HG03196 (cell line): ENCODE results near the gene SCLT1.

Experiments used
- ATAC-seq: cut with Tn5 transposase; IDR thresholded peaks from one replicate; pipeline ENCODE4 v1.9.1; 2021; ENCODE audit not compliant: unreplicated experiment

SCLT1 gene

DNA sequence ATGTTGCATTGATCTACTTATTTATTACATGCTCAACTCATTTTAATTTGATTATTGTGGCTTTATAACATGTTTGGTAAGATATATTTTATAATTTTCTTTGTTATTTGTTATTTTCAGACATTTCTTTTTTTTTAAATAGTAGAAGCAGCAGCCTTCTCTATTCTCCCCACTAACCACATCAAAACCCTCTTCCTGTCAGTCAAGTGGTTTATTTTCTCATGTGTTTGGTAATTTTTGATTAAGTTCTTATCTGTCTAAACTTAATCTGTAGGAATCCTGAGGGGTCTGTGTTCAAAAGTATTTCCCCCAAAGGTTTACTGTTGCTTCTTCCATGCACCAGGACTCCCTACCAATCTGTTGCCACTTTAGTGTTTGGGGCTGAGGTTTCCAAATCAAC lies 131.9 kb downstream of the SCLT1 start:
- no peak for ATAC-seq

DNA sequence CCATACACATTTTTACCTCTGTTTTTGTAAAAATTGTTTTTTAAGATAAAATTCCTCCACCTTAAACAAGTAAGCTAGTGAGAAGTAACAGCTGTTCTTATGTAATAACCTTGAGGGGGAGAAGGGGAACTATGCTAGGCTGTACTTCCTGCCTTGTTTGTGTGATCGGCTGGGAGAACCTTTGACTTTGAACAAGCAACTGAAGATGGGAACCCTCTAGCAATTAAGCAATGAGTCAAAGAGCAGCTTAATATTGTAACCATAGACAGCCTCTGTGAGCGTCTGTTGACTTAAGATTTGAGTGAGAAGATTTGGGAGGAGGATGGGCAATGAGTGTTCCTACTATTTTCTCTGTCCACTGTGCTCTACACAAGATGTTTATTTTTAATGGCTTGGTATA lies 135.1 kb downstream of the SCLT1 start:
- ATAC-seq, result no peak

DNA sequence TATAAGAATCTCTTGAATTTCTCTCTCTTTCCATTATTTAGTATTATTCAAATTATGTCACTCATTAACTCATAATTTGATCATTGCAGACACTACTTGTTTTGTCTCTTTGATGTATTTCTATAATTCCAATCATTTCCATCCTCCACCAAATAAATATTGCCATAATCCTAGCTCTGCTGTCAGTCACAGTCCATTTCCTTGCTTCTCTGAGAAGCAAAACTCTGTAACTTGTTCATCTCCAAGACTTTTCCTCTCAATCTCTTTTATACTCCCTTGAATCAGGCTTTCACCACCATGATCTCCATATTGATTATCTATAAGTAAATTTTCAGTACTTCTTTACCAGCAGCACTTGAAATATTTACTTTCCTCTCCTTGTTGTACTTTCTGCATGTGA lies 135.9 kb downstream of the SCLT1 start:
- no peak for ATAC-seq

DNA sequence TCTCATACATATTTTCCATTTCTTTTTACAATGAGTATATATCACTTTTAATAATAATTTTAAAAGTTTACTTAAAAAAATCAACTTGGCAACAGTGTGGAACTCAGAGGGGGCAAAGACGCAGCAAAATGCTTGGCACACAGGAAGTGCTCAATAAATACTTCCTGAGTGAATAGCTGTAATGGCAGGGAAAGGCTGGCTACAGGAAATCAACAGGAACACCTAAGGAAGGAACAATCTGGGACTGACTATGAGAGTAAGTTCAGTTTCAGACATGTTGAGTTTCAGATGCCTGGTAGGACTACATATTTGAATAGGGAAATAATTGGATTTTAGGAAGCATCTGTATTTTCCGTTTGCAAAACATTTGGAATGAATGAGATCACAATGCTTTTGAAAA lies 137.6 kb downstream of the SCLT1 start:
- ATAC-seq, result no peak

DNA sequence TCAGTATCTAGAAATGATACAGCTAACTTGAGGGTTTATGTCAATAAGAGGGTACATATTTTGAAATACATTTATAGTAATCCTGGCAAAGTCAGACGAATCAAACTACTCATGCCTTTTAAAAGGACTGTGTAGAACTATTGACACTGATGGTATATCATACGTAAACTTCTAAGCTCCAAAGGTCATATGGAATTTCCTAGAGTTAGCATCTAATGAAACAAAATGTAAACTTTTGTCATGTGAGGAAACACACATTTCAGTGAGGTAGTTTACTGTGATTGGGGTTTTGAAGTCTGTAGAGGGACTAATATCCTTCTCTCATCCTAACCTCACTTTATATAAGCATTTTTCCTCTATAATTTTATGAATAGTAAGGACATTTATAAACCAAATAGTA lies 138.4 kb downstream of the SCLT1 start:
- ATAC-seq, result no peak

DNA sequence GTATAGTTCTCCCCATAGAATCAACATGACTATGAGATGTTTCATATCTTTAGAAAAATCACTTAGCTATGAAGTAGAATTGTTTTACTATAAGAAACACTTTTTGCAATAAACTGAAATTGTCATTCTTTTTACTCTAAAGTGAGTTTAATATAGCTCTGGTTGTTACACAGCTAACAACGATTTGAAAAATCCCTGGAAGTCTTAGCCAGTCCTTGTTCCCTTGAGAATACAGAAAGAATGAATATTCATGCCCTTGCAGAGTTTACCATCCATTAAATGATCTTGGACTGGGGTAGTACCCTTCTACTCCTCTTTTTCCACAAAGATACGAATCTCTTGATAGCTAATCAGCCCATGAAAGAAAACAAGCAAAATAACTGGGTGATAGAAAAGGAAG lies 142.0 kb downstream of the SCLT1 start:
- ATAC-seq, result no peak

DNA sequence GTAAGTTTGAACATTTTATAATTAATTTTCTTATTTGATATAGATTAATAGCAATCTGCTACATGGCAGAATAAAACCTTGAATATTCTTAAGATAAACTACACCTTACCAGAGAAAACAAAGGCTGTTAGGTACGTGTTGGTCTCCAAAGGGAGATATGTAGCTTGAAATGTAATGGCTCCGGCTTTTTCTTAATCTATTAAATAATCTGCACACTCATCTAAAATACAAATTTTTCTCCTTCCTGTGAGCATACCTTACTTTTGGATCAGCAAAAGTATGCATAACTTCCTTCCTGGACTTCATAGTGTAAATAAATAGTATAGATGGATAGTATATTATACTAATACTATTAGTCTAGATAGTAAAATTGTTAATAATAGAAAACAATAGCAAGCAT lies 142.5 kb downstream of the SCLT1 start:
- ATAC-seq, result no peak

DNA sequence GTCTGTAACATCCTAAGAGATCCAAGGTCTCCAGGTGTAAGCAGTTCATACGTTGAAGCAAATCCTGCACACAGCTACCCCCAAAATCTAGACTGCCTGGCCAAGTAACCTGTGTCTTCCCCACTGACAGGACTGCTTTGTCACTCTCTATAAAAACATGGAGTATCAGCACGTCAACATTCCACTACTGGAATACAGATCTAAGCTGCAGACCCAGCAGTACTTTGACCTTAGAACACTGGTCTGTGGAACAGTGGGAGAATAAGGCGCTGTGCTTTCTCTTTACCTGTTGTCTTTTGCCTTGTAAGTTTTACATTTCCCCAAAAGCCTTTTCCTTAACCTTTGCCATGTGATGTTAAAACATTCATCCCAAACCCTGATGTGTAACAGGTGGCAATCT lies 146.4 kb downstream of the SCLT1 start:
- ATAC-seq, result no peak

DNA sequence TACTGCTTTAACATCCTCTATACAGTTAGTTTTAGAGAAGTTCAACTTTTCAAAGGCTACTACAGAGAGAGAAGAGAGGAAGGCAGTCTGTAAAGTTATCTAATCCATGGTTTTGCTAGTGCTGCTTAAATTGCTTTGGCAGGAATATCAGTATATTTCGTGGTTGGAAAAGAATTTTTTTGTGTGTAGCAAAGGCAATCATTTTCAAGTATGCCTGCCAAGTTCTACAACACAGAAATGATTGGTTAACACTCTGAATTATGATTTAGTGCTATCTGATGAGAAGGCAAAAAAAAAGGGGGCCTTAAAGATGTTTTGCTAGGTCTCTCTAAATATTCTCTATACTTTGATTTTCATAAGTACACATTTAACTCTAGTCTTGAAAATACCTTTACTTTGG lies 150.7 kb downstream of the SCLT1 start:
- ATAC-seq, result no peak

DNA sequence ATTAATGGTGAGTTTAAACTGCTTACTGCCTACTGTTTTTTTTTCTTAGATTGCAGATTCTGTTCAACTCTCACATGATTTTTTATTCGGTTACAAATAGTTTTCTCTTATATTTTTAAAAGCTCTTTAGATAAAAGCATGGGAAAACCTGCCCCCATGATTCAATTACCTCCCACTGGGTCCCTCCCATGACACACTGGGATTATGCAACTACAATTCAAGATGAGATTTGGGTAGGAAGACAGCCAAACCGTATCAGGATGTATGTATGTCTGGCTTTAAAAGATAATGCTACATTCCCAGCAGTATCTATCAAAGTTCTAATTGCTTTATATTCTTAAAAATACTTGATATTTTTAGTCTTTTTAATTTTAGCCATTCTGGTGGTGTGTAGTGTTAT lies 152.4 kb downstream of the SCLT1 start:
- ATAC-seq, result no peak

DNA sequence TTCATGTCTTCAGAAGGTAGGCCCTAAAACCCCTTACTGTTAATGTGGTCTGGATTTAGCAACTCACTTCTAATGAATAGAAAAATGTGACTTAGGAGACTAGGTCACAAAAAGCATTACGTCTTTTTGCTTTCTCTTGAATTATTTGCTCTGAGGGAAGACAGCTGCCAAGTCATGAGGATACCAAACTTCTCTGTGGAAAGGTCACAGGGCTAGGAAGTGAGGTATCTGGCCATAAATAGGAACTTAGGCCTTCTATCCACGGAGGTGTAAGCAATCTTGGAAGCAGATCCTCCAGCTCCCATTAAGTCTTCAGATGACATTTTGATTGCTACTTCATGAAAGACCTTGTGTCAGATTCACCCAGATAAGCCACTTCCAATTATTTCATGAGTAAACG lies 163.3 kb downstream of the SCLT1 start:
- no peak for ATAC-seq

DNA sequence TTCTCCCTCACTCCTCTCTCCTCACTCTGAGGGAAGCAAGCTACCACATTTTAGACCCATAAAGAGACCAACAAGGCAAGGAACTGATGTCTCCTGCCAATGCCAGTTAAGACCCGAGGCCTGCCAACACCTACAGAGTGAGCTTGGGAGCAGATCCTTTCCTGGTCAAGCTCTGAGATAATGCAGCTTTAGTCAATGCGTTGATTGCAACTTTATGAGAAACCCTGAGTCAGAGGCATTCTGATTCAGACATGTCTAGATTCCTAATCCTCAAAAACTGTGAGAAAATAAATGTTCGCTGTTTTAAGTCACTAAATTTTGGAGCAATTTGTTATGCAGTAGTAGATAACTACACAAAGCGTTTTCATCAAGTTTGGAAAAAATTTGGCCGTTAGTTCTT lies 168.4 kb downstream of the SCLT1 start:
- ATAC-seq, result no peak

DNA sequence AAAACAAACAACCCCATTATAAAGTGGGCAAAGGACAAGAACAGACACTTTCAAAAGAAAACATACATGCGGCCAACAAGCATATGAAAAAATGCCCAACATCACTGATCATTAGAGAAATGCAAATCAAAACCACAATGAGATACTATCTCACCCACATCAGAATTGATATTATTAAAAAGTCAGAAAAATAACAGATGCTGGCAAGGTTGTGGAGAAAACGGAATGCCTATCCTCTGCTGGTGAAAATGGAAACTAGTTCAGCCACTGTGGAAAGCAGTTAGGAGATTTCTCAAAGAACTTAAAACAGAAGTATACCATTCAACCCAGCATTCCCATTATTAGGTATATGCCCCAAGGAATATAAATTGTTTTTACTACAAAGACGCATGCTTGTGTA lies 171.4 kb downstream of the SCLT1 start:
- ATAC-seq, result no peak

DNA sequence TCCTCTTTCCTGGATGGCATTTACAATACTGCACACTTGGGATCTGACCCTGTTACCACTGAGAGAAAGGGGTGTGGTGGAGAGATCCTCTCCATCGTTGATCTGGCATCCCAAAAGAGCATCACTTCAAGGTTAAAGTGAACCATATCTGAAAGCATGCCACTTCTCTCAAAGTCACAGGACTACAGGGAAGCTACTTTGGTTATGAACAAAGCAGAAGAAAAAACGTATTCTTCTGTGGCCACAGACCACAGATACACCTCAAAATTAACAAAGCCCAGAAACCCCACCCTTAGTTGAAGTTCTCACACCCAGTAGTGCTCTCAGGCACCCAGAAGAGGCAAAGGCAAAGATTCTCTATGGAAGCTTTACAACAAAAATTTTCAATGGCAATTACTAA lies 175.6 kb downstream of the SCLT1 start:
- peak; percentile 62 for ATAC-seq

DNA sequence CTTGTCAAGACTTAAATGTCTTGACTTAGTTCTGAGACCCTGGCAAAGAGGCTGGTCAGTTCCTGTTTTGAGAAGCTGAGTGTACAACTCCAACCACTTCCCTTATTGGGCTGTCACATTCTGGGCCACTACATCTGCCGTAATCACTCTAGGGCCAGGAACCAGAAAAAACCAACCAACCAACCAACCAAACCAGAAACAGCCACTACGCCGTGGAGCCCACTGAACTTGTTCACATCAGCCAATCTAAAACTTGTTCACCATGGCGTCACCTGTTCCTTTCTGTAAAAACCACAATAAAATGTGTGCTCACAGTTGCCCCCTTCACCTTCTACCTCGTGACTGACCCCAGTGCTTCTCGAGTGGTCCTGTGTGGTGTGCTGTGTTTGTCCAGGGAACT lies 176.5 kb downstream of the SCLT1 start:
- peak; percentile 78 for ATAC-seq

DNA sequence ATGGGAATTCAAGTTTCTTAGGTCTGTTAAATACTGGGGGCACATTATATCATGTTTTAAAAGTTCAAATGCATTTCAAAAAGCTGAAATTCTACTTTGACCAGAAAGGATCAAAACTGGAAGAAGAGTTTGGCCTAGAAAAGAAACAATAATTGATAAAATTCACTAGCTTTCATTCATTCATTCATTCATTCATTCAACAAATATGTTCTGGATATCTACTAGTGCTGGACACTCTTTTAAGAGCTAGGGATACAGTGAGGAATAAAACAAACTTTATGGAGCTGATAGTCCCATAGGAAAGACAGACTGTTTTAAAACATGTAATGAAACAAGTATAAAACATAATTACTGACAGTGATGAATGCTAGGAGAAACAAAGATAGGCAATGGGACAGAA lies 177.8 kb downstream of the SCLT1 start:
- no peak for ATAC-seq

DNA sequence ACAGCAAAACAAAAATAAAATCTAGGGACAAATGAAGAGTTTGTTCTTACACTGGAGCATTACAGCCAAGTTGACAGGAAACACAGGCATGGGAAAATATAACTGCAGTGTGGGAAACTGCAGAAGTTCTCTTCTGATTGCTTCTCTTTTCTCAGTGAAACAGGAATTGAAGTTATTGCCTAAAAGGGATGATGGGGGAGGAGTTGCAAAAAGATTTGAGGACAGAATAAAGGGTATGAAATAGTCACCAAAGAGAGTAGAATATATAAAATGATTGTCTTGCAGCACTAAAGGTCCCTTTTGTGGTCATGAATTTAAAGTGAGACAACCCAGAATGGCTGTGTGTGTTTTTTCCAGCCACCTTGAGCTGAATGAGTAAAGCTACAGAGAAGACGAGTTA lies 180.1 kb downstream of the SCLT1 start:
- no peak for ATAC-seq

DNA sequence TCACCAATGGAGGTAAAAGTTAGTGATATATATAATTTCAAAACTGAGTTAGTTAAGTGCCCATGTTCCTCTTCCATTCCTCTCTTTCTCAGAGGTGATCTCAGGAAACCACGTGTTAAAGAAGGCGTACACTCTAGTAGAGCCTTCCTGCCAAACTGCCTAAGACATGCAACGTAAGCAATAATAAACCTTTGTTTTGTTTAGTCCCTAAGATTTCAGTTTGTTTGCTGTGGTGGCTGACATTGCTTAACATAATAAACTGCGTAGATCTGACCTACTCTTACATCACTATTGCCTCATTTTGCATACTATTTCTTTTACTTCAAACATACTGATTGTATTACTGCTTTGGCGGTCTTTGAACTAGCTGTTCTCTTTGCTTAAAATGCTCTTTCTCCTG lies 184.6 kb downstream of the SCLT1 start:
- ATAC-seq, result no peak

DNA sequence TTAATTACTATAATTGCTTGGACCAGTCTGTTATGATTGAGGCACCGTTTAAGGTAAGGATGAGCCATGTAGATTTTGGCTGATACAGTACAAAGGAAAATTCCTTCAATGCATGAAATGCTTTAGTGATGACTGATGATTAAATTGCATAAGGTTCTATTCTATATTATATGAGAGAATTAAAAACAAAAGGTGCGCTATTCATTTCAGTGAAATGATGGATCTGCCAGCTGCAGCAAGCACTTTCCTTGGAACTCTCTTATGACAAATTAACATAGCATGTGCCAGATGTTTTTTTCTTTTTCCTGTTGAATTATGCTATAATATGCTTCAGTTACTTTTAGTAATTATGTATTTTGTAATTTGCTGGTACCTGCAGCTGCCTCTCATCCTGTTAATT lies 185.4 kb downstream of the SCLT1 start:
- no peak for ATAC-seq

DNA sequence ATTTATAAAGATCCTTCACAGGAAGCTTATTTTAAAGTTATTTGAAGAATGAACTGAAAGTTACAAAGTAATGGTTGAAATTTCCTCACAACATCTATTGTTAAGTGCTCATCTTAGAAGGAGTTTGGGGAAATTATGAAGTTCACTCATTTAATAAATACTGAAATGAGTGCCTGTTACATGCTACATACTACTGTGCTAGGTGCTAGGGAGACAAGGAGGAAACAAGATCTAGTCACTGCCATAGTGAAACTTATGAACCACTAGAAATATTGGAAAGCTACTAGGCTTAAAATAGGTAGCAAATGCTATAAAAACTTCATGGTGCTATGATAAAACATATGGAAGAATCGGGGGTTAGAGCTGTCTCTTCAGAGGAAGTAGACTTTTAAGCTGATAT lies 186.8 kb downstream of the SCLT1 start:
- ATAC-seq, result no peak

DNA sequence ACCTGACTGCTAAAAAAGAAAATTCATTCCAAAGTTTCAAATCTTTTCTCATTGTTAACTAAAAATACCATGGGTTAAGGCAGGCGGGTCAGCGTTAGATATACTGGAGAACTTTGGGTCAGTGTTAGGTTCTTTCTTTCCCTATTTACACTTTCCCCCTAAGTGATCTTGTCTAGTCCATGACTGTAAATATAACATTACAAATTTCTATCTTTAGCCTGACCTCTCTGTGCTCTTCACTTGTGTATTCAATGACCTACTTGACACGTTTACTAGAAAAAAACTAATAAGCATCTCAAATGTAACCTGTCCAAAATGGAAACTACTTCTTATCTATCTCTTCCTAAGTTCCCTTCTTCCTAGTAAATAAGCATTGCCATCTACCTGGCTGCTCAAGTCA lies 188.5 kb downstream of the SCLT1 start:
- ATAC-seq, result no peak

DNA sequence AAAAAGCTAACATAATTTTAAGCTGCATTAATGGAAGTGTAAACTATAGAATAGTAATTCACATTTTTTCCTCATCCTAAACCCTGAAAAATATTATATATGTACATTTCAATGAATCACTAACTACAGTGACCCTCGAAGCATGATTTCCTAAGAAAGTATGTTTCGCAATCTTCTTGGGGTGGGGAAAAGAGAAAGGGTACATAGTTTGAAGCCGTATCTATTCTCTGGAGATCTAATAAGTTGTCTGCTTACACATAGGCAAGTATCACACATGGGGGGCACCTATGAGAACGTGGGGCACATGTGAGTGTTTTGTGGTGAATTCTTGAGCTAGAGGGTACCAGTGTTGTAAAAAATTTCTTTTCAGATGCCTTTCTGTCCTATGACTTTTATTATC lies 212.7 kb downstream of the SCLT1 start:
- ATAC-seq, result no peak

DNA sequence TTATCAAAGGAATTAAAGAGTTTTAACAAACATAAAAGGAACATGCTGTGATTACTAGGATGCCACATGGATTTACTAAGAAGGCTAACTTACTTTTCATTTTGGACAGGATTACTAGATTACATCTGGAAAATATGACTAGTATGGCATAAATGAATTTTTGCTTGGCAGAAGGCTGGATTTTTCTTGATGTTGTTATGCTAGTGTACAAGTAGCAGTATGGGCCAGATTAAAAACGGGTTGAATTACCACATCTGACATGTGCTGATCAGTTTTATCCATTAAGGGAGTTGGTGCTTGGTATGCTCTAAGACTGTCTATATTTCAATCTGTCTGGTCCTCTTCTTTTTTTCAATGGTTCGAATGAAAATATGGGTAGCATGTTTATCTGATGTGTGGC lies 213.4 kb downstream of the SCLT1 start:
- ATAC-seq, result no peak

DNA sequence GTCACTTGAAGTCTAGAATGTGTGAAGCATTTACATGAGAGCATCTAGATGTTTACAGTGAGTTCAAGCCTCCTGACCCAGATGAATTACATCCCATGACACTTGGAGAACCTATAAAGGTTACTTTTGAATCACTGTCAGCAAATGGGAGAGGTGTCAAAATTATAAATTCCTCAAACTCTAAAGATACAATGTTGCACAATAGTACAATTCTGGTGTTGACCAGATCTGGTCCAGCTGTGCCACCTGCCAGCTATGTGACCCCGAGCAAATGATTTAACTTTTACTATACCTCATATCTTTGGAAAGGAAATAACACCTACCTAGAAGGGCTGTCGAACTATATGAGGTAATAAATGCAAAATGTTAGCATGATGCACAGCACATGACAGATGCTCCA lies 214.1 kb downstream of the SCLT1 start:
- no peak for ATAC-seq
